ENCODE data around the gene SIPA1L2.

SIPA1L2 gene

DNA sequence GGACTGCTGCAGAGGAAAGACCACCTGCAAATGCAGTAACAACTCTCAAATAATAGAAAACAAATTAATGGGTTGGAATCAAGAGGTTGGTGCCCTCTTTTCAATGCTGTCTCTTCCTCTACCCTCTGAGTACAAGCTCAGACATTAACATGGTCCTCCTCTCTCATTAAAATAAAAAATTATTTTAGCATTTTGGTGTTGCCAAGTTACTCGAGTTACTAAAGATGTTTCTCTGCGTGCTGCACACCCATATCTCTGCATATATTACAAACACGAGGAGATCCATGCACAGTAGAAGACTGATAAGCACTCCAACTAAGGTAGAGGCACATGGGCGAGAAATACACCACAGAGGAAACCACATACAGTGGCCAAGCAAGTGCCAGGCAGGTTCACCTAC is 21.5 kb downstream of the SIPA1L2 start:
- no peak for TF ChIP-seq SIN3A (IDR thresholded peaks at IDR 0.05; ENCODE audit: borderline replicate concordance, insufficient read depth, low read length)
- TF ChIP-seq, protein P1, sequence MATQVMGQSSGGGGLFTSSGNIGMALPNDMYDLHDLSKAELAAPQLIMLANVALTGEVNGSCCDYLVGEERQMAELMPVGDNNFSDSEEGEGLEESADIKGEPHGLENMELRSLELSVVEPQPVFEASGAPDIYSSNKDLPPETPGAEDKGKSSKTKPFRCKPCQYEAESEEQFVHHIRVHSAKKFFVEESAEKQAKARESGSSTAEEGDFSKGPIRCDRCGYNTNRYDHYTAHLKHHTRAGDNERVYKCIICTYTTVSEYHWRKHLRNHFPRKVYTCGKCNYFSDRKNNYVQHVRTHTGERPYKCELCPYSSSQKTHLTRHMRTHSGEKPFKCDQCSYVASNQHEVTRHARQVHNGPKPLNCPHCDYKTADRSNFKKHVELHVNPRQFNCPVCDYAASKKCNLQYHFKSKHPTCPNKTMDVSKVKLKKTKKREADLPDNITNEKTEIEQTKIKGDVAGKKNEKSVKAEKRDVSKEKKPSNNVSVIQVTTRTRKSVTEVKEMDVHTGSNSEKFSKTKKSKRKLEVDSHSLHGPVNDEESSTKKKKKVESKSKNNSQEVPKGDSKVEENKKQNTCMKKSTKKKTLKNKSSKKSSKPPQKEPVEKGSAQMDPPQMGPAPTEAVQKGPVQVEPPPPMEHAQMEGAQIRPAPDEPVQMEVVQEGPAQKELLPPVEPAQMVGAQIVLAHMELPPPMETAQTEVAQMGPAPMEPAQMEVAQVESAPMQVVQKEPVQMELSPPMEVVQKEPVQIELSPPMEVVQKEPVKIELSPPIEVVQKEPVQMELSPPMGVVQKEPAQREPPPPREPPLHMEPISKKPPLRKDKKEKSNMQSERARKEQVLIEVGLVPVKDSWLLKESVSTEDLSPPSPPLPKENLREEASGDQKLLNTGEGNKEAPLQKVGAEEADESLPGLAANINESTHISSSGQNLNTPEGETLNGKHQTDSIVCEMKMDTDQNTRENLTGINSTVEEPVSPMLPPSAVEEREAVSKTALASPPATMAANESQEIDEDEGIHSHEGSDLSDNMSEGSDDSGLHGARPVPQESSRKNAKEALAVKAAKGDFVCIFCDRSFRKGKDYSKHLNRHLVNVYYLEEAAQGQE (IDR thresholded peaks at IDR 0.05; ENCODE audit: insufficient read depth in 1 of 2, low read depth in 2 of 2, low read length in 2 of 2): no peak

DNA sequence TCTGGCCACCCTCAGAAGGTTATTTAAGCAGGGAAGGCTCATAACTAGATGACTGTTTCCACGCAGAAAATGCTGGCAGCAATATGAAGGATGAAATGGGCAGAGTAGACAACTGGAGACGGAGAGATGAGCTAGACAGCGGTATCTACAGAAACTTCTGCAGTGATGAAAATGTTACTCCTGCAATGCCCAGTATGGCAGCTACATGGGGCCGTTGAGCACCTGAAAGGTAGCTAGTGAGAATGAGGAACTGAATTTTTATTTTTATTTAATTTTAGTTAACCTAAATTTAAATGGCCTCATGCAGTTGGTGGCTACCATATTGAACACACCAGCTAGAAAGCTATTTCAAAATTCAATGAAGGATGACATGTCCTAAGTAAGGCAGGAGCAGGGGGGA is 27.3 kb downstream of the SIPA1L2 start:
- TF ChIP-seq, protein P1 (IDR thresholded peaks at IDR 0.05; ENCODE audit: insufficient read depth in 1 of 2, low read depth in 2 of 2, low read length in 2 of 2): no peak
- TF ChIP-seq TAF1 (IDR thresholded peaks at IDR 0.05; ENCODE audit: borderline replicate concordance, insufficient read depth, low read length) (no peak), SIN3A (IDR thresholded peaks at IDR 0.05; ENCODE audit: borderline replicate concordance, insufficient read depth, low read length) (no peak), FOXP2 (optimal IDR thresholded peaks at IDR 0.05; ENCODE audit: borderline replicate concordance, extremely low read depth, extremely low read length, insufficient read depth) (no peak), POLR2AphosphoS5 (IDR thresholded peaks at IDR 0.05; ENCODE audit: low read depth, low read length) (no peak)

DNA sequence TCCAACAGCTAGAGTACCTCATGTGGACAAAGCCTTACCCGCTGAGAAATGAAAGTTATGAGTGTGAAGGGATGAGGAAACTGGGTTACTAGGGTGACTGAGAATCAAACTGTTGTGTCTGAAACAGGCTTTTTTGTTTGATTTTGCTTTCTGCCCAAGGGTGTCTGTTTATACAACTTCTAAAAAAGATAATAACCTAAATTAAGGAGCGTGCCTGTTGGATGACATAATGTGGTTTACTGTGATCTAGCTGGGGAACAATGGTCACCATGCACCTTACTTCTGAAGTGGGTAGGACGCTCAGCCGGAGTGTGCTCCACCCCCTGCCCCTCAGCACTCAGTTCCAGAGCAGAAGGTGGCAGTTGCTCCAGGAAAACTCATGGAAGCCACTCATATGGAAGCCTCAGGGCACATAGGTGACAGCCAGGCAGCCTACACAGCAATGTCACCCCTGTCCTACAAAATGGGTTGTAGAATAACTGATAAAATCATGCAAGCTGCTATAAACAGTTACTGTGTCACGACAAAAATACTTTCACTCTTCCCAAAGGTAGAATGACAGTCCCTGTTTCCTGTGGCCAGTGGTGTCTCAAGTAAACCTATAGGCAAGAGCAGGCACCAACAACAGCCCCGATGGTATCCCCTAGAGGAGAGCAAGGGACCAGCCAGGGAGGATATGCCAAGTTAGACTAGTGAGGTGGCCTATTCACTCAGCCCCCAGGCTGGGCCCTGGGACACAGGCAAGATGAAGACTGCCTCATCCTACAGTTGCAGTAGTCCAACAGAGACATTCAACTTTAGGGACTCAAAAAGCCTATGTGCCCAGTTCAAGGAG is 29.3 kb downstream of the SIPA1L2 start:
- TF ChIP-seq, protein P1 (IDR thresholded peaks at IDR 0.05; ENCODE audit: insufficient read depth in 1 of 2, low read depth in 2 of 2, low read length in 2 of 2): no peak
- TF ChIP-seq POLR2AphosphoS5 (IDR thresholded peaks at IDR 0.05; ENCODE audit: low read depth, low read length) (no peak), TAF1 (IDR thresholded peaks at IDR 0.05; ENCODE audit: borderline replicate concordance, insufficient read depth, low read length) (no peak), SIN3A (IDR thresholded peaks at IDR 0.05; ENCODE audit: borderline replicate concordance, insufficient read depth, low read length) (no peak), FOXP2 (optimal IDR thresholded peaks at IDR 0.05; ENCODE audit: borderline replicate concordance, extremely low read depth, extremely low read length, insufficient read depth) (no peak)

DNA sequence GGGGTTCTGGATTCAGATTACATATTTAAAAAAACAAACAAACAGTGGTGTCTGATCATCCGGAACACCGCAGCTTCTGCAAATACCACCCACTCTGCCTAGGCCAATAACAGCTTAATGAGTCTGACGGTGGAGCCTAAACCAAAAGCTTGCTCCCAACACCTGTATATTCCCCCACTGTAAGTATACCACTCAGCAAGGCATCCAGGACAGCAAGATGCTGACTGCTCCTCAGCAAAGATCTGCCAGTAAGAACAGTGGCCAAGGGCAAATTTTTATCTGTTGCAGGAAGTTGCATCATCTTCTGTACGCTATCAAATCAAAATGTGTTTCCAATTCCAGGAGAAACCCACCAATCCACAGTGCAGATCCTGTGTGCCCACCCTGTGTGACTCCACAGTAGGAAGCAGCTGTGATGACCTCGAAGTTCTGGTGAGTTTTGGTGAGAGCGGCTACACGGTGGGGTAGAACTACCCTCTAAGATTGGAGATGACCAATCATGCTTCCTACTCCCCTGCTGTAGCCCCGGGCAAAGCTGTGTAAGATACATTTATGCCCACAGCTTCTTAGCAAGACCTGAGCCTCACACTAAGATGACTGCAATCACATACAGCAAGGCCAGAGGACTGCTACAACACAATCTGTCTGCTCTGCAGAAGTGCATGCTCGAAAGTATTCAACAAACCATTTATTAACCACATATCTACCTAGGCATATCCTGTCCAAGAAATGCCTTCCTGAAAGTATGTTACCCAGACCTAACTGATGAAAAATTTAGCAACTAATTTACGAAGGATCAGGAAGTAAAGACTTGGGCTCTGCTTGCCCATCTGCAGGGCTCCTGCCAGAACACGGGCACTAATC is 30.5 kb downstream of the SIPA1L2 start:
- TF ChIP-seq TAF1 (IDR thresholded peaks at IDR 0.05; ENCODE audit: borderline replicate concordance, insufficient read depth, low read length) (no peak), POLR2AphosphoS5 (IDR thresholded peaks at IDR 0.05; ENCODE audit: low read depth, low read length) (no peak), SIN3A (IDR thresholded peaks at IDR 0.05; ENCODE audit: borderline replicate concordance, insufficient read depth, low read length) (no peak), FOXP2 (optimal IDR thresholded peaks at IDR 0.05; ENCODE audit: borderline replicate concordance, extremely low read depth, extremely low read length, insufficient read depth) (no peak)
- TF ChIP-seq, protein P1 (IDR thresholded peaks at IDR 0.05; ENCODE audit: insufficient read depth in 1 of 2, low read depth in 2 of 2, low read length in 2 of 2): no peak

Measured in PFSK-1 (cell line).